GM21381 (cell line): ENCODE results near the gene MIX23.

Source experiments
- ATAC-seq: cut with Tn5 transposase; IDR thresholded peaks from one replicate; pipeline ENCODE4 v1.9.1; 2021; ENCODE audit warnings: mild to moderate bottlenecking, moderate library complexity; ENCODE audit not compliant: unreplicated experiment

MIX23 gene

GRCh38 chr3:122382888-122383666, at the start of gene MIX23:
MIX23 (minus strand) TSS chr3:122383231; CDS start chr3:122383224, 7 bp downstream.
- peak; percentile 39 for ATAC-seq

- no peak for ATAC-seq
Observed at GRCh38 chr3:122430371-122430770, 47.3 kb upstream of the MIX23 start.

- no peak for ATAC-seq
Observed at GRCh38 chr3:122427857-122428471, 44.9 kb upstream of the MIX23 start.

- ATAC-seq, result no peak
Observed at GRCh38 chr3:122421836-122422235, 38.8 kb upstream of the MIX23 start.

- no peak for ATAC-seq
Observed at GRCh38 chr3:122421101-122421500, 38.1 kb upstream of the MIX23 start.

- ATAC-seq, result no peak
Observed at GRCh38 chr3:122416966-122417365, 33.9 kb upstream of the MIX23 start.

- peak; percentile 82 for ATAC-seq
Observed at GRCh38 chr3:122415762-122416654, 33.0 kb upstream of the MIX23 start, which contains the start of gene WDR5B. WDR5B (minus strand) TSS chr3:122416062; CDS start chr3:122415528, 534 bp downstream.

GRCh38 chr3:122415104-122415744, 32.2 kb upstream of the MIX23 start:
- peak; percentile 47 for ATAC-seq

GRCh38 chr3:122414391-122414790, 31.4 kb upstream of the MIX23 start:
- no peak for ATAC-seq

- ATAC-seq, result no peak
Observed at GRCh38 chr3:122410639-122411038, 27.6 kb upstream of the MIX23 start.

- no peak for ATAC-seq
Observed at GRCh38 chr3:122410111-122410510, 27.1 kb upstream of the MIX23 start.

GRCh38 chr3:122409446-122409845, 26.4 kb upstream of the MIX23 start:
- no peak for ATAC-seq

- no peak for ATAC-seq
Observed at GRCh38 chr3:122407946-122408345, 24.9 kb upstream of the MIX23 start.

- ATAC-seq, result no peak
Observed at GRCh38 chr3:122406198-122406597, 23.2 kb upstream of the MIX23 start.

- no peak for ATAC-seq
Observed at GRCh38 chr3:122405015-122405414, 22.0 kb upstream of the MIX23 start.

- ATAC-seq, result no peak
Observed at GRCh38 chr3:122403489-122403888, 20.5 kb upstream of the MIX23 start.

- ATAC-seq, result no peak
Observed at GRCh38 chr3:122398920-122399319, 15.9 kb upstream of the MIX23 start.

- ATAC-seq, result no peak
Observed at GRCh38 chr3:122397201-122397600, 14.2 kb upstream of the MIX23 start.

GRCh38 chr3:122396511-122396910, 13.5 kb upstream of the MIX23 start:
- ATAC-seq, result no peak

- no peak for ATAC-seq
Observed at GRCh38 chr3:122395582-122395981, 12.6 kb upstream of the MIX23 start.

GRCh38 chr3:122394173-122394572, 11.1 kb upstream of the MIX23 start:
- ATAC-seq, result no peak
